ENCODE measurements around the gene ZNF493. TPM values are rescaled to one million over a fixed set of nuclear protein-coding genes. Genes with fewer than 3 reads are reported as not detected.

Gene ZNF493
- total RNA-seq, result 1 to 10 TPM; 7.7 to 8.3 TPM

DNA sequence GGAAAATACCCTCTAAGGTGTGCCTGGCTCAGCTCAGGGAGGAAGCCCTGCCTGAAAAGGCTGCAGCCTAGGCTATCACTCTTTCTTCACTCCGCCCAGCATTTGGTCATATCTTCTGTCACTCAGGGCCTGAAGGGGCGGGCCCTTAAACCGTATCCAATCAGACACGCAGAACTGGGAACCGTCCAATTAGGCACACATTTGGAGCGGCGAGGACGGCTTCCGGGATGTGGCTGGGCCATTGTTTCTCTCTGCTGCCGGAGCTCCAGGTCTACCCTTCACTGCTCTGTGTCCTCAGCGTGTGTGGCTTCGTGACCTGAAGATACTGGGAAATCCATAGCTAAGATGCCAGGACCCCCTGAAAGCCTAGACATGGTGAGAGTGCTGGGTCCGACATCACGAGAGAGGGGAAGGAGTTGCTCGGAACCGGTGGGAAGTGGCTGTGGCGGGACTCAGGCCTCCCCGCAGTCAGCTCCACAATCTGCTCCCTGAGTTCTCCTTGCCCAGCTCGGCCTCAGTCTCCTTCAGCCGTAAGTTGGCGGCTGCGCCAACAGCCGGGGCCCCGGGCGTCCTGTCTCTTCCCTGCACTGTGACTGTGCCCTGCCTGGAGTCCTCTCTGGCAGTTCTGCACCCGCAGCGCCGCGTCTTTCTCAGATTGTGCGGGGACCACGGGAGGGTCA lies at the start of gene ZNF493:
Gene ZNF493 (plus strand): TSS at position 241 of the 680 bp plus-strand sequence. CDS start 105 bp downstream, at position 346.
- DNase-seq (ENCODE audit: low spot score), result peak; percentile 98
- Histone ChIP-seq H3K36me3 (peaks cover 4% of the 10 kb centered on the region), H3K9me3 (no peaks in the 10 kb centered on the region), H3K27ac (peak within 1 kb of the TSS; percentile 80 to 84), H3K4me1 (peaks cover 0 to 11% of the 10 kb centered on the region in 2 donors), H3K27me3 (no peaks in the 10 kb centered on the region), H3K4me3 (peak within 1 kb of the TSS; percentile 72 to 94)
- TF ChIP-seq, protein P1, sequence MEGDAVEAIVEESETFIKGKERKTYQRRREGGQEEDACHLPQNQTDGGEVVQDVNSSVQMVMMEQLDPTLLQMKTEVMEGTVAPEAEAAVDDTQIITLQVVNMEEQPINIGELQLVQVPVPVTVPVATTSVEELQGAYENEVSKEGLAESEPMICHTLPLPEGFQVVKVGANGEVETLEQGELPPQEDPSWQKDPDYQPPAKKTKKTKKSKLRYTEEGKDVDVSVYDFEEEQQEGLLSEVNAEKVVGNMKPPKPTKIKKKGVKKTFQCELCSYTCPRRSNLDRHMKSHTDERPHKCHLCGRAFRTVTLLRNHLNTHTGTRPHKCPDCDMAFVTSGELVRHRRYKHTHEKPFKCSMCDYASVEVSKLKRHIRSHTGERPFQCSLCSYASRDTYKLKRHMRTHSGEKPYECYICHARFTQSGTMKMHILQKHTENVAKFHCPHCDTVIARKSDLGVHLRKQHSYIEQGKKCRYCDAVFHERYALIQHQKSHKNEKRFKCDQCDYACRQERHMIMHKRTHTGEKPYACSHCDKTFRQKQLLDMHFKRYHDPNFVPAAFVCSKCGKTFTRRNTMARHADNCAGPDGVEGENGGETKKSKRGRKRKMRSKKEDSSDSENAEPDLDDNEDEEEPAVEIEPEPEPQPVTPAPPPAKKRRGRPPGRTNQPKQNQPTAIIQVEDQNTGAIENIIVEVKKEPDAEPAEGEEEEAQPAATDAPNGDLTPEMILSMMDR (IDR thresholded peaks at IDR 0.05), result no peak

DNA sequence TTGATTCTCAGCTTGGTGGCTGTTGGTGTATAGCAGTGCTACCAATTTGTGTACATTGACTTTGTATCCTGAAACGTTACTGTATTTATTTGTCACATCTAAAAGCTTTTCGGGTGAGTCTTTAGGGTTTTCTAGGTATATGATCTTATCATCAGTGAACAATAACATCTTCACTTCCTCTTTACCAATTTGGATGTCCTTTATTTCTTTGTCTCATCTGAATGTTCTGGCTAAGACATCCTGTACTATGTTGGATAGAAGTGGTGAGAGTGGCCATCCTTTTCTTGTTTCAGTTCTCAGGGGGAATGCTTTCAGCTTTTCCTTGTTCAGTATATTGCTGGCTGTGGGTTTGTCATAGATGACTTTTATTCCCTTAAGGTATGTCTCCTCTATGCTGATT lies 44.1 kb upstream of the ZNF493 start:
- no peak for DNase-seq (ENCODE audit: low spot score)
- Histone ChIP-seq H3K36me3 (no peaks in the 10 kb centered on the region), H3K9me3 (peaks cover 0 to 6% of the 10 kb centered on the region in 2 donors), H3K27ac (no peak overlapping the region), H3K4me1 (no peaks in the 10 kb centered on the region), H3K27me3 (no peaks in the 10 kb centered on the region), H3K4me3 (no peak overlapping the region)
- TF ChIP-seq, protein P1 (IDR thresholded peaks at IDR 0.05), result no peak

DNA sequence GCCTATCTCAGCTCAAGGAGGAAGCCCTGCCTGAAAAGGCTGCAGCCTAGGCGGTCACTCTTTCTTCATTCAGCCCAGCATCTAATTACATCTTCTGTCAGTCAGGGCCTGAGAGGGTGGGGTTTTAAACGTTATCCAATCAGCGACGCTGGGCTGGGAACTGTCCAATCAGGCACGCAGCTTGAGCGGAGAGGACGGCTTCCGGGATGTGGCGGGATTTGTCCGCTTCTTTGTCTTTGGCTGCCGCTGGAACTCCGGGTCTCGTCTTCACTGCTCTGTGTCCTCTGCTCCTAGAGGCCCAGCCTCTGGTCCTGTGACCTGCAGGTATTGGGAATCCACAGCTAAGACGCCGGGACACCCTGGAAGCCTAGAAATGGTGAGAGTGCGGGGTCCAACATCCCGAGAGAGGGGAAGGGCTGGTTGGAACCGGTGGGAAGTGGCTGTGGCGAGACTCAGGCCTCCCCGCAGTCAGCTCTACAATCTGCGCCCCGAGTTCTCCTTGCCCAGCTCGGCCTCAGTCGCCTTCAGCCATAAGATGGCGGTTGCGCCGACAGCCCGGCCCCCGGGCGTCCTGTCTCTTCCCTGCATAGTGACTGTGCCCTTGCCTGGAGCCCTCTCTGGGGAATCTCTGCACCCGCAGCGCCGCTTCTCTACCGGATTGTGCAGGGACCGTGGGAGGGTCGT lies 38.0 kb upstream of the ZNF493 start, which contains the start of gene ZNF738:
Gene ZNF738 (plus strand): TSS at position 233 of the 684 bp plus-strand sequence. CDS start 141 bp downstream, at position 374.
- Histone ChIP-seq H3K27me3 (no peaks in the 10 kb centered on the region), H3K36me3 (peaks cover 4% of the 10 kb centered on the region), H3K9me3 (no peaks in the 10 kb centered on the region), H3K4me1 (no peaks in the 10 kb centered on the region), H3K4me3 (peak within 1 kb of the TSS; percentile 83), H3K27ac (peak within 1 kb of the TSS; percentile 75 to 88)
- TF ChIP-seq, protein P1 (IDR thresholded peaks at IDR 0.05), result no peak
- DNase-seq (ENCODE audit: low spot score), result peak; percentile 97

DNA sequence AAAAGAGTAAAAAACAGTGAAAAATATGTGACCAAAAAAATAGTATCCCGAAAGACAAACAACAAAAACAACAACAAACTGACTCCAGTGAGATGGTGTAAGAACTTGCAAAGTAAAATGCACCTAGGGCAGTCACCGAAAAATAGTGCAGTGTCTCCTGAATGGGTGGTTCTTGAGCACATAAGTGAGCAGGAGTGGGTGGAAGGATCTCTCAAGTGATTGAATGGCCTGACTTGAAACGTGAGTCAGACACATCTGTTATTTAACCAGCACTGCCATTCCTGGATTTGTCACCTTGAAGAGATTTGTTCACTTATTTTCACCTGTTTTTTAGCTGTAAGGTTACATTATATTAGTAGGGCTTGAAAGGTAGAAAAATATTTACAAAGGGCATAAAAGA lies 34.6 kb upstream of the ZNF493 start:
- H3K36me3 ChIP-seq, result peaks cover 4% of the 10 kb centered on the region
- DNase-seq (ENCODE audit: low spot score), result no peak
- H3K27ac ChIP-seq, result no peak overlapping the region
- no peaks in the 10 kb centered on the region for H3K27me3 ChIP-seq
- no peak overlapping the region for H3K4me3 ChIP-seq
- H3K4me1 ChIP-seq, result no peaks in the 10 kb centered on the region
- TF ChIP-seq, protein P1 (IDR thresholded peaks at IDR 0.05), result no peak
- no peaks in the 10 kb centered on the region for H3K9me3 ChIP-seq

DNA sequence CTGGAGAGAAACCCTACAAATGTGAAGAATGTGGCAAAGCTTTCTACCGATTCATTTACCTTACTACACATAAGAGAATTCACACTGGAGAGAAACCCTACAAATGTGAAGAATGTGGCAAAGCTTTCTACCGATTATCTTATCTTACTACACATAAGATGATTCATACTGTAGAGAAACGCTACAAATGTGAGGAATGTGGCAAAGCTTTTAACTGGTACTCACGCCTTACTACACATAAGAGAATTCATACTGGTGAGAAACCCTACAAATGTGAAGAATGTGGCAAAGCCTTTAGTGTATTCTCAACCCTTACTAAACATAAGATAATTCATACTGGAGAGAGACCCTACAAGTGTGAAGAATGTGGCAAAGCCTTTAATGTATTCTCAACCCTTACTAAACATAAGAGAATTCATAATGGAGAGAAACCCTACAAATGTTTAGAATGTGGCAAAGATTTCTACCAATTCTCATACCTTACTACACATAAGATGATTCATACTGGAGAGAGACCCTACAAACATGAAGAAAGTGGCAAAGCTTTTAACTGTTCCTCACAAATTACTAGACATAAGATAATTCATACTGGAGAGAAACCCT lies 12.9 kb upstream of the ZNF493 start:
- TF ChIP-seq, protein P1 (IDR thresholded peaks at IDR 0.05), result no peak

More for the DNA sequence above, 12.9 kb upstream of the ZNF493 start:
- no peak for DNase-seq (ENCODE audit: low spot score)
- Histone ChIP-seq H3K4me3 (no peak overlapping the region), H3K27me3 (no peaks in the 10 kb centered on the region), H3K9me3 (peaks cover 42 to 100% of the 10 kb centered on the region in 2 donors), H3K36me3 (peaks cover 14% of the 10 kb centered on the region), H3K27ac (no peak overlapping the region), H3K4me1 (no peaks in the 10 kb centered on the region)

All from right atrium auricular region (tissue), 2 donors.